GM19238 (cell line): ENCODE results near the gene CD86.

Source experiments
- DNase-seq: peaks from one replicate; pipeline ENCODE4 v3.0.0; 2011; ENCODE audit warnings: low spot score; ENCODE audit not compliant: insufficient read length

Gene CD86

DNA sequence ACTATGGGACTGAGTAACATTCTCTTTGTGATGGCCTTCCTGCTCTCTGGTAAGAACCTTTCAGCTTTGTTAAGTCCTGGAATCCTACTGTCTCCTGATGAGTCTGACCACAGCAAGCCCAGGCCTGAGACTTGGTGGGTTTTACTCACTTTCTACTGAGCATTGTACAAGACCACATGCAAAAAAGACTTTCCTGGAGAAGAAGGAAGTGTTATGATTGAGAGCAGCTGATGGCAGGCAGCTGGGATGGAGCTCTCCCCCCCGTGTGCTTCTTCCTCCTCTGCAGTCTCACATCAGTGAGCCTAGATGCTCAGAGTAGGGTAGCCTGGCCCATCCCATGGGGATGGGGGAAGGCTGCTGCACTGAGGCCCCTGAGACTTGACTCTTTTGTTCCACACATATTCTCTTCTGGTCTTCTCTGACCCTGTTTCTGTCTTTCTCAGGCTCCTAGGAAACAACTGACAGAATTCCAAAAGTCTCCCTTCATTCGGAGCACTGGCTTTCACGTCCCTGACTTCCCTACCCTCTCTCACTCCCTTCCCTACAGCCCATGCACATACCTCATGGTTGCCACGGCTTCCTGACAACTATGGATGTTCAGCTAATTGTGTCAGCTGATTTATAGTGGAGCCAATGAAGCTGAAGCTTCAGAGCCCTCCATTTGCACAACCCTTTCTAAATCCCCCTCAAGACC lies 36.6 kb downstream of the CD86 start:
- DNase-seq, result no peak

DNA sequence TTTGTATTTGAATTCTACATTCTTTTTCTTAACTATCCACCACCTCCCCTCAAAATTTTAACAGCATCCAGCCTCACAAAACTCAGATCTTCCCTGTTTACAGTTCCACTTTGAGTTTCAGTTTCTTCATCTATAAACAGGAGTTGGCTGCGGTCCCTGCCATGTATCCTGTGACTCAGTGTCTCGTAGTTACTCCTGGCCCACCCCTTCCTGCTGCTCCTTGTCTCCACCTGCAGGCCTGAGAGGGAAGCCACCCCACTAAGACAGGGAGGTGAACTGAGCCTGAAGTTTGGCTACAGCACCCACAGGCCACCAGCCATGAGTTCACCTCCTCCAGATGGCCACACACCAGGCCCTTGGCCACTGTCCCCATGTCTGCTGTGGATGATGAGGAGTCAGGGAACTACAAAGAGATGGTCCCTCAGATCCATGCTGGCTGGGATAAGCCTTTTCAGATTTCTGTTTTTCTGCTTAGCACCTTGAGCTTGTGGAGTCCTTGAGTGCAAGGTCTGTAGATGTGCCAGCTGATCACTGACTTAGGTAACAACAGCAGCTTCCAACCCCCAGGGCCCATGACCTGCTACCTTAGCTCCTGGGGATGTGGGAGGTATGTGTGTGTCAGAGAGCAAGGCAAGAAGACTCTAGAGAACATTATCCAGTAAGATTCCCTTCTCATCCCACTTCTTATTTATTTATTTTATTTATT lies 37.5 kb downstream of the CD86 start:
- DNase-seq, result no peak

DNA sequence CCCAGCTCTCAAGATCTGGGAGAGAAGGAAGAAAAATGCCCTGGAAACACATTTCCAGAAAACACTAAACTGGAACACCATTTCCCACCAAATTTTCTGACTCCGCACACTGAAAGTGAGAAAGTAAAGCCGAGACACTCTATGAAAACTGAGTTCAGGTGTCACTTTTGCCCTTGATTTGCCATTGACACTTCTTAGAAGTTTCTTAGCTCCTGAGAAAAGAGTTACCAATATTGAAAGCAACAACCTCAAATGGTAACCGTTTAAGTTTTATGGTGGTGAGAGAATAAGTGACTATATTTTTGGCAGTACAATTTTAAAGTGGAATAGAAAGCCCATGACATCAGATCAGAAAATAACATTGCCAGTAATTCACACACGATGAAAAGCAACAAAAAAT lies 39.0 kb downstream of the CD86 start:
- no peak for DNase-seq

DNA sequence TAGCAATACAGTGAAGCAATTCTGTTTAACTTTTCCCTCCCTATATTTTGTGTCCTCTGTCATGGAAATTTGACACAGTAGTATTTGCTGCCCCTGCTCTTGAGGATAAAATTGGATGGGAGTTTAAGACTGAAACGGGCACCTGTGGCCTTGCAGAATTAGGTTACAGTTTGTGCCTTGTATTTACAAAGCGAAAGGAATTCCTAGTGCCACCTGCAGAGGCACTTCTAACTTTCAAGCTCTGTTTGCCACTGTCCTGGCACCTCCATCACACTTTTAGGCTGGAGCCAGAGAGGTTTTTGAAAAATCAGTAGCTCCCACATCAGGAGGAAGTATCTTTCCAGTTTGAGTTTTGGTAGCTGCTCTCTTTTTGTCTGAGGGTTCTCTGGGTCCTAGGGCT lies 39.5 kb downstream of the CD86 start:
- DNase-seq, result no peak

DNA sequence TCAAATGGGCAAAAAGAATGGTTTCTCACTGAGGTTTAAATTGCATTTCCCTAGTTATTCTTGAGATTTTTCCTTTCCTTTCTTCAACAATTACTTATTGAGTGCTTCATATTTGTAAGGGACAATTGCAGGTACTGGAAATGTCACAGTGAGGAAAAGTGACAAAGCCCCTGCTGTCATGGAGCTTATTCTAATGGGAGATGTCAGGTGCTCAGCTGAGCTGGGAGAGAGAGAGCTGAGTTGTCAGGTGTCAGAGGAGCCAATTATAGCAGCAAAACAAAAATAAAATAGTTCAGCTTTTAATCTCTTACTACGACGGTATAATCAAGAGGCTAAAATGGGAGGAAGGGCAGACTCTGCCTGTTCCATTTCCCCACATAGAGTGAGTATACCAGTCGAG lies 42.0 kb downstream of the CD86 start:
- DNase-seq, result no peak

DNA sequence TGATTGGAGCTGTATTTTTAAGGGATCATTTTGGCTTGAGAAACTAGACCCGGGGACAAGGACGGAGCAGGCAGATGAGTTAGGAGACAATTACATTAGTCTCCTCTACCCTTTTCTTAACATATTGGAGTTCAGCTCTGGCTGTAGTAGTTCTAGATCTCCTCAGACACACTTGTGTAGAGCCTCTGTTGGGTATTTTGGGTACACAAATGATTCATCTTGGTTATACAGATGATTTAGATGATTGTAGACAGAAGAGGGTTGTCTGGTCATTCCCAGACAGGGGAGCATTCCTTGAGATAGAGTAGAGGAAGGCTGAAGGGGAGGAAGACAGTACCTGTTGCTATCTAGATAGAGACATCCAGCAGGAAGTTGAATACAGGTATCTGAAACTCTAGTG lies 43.4 kb downstream of the CD86 start:
- no peak for DNase-seq

DNA sequence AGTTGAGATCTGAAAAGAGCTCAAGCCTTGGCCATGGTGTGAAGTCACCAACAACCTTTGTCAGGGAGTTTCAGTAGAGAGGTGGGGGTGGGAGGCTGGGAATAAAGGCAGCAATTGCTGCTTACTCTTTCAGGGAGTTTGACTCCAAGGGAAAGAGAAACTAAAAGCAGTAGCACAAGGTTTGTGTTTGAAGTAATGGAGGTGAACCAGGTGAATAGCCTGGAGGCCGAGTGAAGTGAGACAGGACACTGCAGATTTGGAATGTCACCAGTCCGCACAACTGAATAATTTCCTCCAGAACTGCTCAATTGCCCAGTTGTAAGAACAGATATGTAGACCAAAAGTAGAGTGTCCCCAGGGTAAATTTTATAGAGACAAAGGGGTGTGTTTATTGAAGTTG lies 44.1 kb downstream of the CD86 start:
- DNase-seq, result no peak

DNA sequence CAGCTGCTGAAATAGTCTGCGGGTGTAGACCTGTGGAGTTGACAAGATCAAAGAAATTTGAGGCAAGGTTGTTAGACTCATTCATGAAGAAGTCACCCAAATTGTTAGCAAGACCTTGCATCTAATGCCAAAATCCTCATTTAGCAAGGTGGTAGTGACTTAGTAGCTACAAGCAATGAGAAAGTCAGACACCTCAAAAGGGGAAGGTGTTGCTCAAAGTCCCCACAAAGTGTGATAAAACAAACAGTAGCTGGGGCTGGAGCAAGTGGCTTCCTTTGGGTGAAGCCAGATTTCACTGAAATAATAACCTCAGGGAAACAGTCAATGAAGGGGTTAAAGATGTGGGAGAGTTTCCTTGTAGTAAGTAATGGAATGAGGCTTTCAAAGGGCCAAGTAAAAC lies 44.9 kb downstream of the CD86 start:
- DNase-seq, result no peak

DNA sequence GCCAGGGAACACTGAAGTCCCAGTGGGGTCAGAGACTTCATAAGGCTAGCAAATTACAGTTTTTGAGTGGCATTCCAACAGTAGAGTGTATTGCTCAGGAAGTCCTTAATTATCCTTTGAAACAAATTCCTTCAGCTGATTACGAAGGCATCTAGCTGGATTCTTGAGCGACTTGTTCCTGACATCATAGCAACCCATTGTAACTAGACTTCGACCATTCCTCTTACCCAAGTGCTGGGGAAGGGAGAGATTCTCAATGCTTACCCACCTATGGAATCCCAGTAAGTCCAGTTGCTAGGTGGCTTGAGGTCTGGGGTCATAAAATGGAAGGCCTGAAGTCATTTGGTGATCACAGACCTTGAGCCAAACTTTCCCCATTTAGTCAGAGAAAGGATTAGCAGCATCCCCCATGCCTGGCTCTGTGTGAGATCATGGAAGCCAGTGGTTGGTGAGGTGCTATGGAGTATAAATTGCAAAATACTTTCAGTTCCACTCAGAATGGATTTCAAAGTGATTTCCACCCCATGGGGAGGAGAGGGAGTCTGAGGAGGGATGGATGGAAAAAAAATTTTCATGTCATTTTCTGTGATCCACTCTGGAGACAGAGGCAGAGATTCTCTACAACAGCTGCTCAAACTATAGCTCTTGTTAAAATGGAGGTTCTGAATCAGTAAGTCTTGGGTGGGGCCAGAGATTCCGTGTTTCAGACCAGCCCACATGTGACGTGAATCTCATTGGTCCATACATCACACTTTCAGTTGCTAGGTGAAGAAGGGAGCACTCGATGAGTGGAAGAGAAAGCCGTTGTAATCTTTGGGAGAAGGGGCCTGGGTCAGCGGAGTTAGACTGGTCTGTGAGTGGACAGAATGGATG lies 45.7 kb downstream of the CD86 start:
- DNase-seq, result no peak

DNA sequence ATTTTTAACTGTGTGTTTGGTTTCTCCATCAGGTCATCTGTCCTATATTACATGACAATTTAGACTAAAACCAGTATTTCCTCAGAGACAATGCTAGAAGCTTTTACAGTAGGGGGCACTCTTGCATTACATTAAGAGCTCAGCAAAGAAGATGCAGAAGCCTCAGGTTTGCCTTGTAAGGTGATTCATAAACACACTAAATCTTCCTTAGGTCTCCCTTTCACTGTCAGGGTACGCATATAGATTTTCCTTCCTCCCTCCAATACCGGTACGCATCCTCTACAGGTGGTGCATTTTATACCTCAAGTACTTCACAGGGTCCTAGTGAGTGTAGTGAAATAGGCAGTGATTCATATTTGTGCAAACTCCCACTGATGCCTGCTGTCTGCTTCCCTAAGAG lies 46.5 kb downstream of the CD86 start:
- no peak for DNase-seq

DNA sequence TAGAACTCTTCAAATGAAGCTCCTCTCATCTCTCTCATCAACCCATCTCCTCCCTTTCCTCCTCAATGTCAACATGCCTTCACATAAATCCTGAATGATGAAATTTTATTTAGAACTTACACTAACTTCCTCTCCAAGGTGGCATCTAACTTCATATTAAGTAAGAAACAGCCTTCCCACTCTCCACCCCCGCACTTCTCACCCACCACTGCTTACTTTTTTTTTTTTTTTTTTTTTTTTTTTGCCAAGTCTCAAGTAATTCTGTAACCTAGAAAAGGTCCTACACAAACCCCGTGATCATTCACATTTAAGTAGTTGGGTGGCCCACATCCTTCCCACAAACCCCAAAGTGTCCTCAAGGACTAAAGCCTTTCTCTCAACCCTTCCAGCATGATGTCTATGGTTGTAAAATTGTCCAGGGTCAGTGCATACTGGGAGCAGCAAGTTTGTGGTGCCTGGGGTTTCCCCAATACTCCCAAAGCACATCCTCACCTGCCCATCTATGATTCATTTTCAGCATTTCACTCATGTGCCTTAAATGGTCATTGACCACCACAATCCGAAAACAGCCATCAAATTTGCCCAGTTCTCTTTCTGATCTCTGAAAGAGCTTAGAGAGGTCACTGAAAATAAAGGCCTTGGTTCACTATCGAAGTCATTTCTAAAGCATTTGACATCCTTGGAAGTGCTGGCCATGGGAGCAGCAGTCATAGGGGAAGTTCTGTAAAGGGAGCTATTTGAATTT lies 47.2 kb downstream of the CD86 start:
- DNase-seq, result no peak

DNA sequence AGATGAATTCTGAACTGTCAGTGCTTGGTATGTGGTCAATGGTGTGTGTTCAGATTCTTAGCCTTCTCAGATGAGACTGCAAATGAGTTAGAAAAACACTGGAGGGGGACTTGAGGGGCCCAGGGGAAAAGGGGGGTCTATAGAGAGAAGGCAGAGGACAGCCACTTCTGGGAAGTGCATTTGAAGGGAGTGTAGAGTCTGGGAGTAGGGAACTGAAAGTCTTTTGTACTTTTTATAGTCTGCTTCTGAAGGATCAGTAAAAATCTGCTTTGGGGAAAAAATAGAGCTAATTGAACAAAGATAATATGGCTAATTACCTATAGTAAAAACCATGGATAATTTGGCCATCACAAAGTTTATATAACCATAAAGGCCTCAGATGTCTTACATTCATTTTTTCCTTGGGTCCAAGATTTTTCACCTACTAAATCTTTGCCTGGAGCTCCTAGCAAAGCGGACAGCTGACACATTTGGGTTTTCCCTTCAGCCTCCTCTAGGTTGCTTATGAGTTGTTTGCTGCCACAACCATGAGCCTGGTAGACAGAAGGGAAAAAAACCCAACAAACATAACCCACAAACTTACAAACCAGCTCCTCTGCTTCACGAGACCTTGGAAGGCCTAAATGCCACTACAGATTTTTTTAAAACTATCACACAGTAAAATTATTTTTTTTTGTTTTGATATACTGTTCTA lies 48.8 kb downstream of the CD86 start:
- no peak for DNase-seq

DNA sequence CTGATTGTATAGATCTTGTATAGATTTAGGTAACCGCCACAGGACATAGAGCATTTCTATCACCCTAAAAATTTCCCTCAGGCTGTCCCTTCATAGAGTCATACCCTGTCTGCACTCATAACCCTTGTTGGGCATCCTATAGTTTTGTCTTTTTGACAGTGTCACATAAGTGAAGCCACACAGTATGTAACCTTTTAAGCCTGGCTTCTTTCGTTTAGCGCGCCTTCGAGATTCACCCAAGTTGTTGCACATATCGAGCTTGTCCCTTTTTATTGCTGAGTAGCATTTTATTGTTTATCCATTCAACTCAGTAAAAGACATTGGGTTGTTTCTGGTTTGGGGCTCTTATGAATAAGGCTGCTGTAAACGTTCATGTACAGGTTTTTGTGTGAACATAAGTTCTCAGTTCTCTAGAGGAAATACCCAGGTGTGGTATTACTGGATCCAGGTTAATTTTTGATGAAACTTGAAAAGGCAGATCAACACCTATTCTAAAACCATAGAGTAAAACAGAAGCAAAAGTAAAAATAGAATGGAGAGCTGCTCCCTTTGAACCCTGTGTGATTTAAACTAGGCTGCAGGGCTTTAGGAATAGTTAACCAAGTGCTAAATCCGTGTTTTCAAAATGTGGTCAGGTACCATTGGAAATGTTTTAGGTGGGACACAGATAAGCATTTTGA lies 49.5 kb downstream of the CD86 start:
- DNase-seq, result no peak

DNA sequence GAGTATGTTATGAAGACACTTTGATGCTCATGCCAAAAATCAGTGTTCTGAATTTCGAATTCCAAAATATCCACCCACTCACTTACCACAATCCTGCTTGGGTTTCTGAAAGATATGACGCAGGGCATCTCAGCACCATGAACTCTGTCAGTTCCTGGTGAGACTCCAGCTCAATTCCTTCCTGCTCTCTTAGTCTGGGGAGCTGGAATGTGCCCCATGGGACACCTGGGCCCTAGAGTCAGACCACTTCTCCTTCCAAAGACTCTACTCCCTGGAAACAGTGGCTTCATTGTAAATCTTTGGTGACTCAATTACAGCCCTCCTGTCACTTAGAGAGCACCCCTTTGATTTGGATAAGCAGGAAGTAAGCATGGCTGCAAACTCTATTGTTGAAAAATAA lies 50.5 kb downstream of the CD86 start:
- DNase-seq, result no peak

DNA sequence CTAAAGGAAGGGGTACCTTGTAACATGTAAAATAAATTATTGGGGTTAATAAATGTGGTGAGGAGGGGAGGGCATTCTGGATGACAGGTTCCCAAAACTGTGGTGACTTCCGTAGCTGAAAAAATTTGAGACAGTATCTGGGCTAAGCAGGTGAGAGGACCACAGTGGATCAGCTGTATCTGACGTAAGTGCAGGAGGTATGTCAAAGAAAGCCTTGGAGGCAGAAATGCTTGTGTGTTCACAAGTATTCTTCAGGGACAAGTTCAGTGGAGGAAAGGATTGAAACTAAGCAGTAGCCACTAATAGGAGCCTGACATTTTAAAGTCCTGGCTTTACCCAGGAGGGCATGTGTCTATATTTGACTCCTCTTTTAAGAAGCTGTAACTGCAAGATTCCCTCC lies 52.0 kb downstream of the CD86 start:
- no peak for DNase-seq

DNA sequence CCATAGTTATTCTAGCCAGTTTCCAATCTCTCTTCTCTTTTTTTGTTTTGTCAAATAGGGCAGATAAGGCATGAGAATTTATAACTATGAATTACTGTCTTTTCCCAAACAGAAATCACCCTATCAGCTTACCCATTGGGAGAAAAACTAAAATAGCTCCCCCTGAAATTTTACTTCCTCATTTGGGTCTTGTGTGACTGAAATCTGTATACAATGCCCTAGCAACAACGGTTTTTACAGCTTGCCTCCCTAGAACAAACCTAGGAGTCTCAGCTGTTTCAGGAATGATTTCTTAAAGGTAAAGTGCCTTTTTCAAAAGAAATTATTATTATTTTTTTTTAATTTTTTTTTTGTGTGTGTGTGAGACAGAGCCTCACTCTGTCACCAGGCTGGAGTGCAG lies 56.8 kb downstream of the CD86 start:
- no peak for DNase-seq

DNA sequence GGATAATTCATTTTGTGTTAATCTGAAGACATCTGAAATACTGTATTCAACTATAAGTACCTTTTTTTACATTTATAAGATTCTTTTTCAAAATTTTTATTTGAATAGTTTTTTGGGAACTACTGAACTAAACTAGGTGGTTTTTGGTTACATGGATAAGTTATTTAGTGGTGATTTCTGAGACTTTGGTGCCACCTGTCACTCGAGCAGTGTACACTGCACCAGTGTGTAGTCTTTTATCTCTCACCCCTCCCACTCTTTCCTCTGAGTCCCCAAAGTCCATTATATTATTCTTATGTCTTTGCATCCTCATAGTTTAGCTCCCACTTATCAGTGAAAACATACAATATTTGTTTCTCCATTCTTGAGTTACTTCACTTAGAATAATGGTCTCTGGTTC lies 57.6 kb downstream of the CD86 start:
- no peak for DNase-seq

DNA sequence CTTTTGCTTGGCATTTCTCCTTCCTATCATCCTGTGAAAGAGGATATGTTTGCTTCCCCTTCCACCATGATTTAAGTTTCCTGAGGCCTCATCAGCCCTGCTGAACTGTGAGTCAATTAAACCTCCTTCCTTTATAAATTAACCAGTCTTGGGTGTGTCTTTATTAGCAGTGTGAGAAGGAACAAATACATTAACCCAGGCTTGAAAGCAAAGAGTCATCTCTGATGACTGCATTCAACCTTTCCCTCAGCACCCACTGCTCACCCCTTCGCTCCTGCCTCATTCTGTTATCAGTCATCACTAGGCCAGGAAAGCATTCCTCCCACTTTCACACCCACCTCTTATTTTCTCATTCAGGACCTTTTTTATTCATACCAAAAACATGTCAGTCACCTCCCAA lies 68.7 kb downstream of the CD86 start:
- no peak for DNase-seq

DNA sequence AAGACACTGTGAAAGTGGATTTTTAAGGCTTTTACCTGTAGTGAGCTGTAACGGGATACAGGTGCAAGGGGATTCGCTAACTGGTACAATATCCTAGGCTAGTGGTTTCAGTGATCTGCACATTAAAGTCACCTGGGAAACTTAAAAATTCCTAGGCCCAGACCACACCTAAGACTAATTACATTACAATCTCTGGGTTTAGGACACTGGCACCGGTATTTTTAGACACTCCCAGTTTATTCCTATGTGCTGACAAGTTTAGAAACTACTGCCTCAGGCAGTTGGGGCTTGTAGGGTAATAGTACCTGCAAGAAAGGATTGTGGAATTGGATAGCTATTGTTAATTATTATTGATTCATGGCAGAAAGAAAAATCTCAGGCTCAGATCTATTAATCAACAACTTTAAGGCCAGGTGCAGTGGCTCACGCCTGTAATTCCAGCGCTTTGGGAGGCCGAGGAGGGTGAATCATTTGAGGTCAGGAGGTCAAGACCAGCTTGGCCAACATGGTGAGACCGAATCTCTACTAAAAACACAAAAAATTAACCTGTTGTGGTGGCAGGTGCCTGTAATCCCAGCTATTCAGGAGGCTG lies 77.9 kb downstream of the CD86 start:
- no peak for DNase-seq

DNA sequence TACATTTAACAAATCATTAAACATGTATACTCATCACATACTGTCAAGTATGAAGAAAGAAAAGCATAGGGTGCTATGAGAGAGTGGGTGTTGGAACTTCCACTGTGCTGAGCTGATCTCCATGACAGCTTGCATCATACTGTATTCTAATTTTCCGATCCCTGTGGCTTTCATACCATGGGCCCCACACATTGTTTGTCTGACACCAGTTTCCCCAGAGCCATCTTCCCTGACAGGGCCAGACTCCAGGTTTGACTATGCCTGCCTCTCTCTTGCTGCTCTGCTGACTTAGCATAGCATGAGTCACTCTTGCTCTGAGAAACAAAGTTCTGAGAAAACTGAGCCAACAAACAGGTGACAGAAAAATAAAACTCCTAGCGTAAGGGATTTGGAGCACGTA lies 91.3 kb downstream of the CD86 start:
- DNase-seq, result no peak
